ENCODE data around the gene NEDD4.

GRCh38 chr15:56028430-56028829 lies 35.0 kb upstream of the NEDD4 start:
- TF ChIP-seq YY1 (IDR thresholded peaks at IDR 0.05; ENCODE audit: insufficient read depth, insufficient read length) (no peak), ZNF274 (IDR thresholded peaks at IDR 0.05; ENCODE audit: low read depth, low read length) (no peak), SUZ12 (IDR thresholded peaks at IDR 0.05; ENCODE audit: extremely low read depth, insufficient read depth, insufficient read length) (no peak)
